OCI-LY7 (cell line): ENCODE data around the gene CA9.

Experiments
- EZH2phosphoT487 ChIP-seq: fragments of 200-600 bp; sonication (generic); IDR thresholded peaks from 2 replicates; pipeline ENCODE4 v1.6.1; 2018; ENCODE audit warnings: low read depth, borderline replicate concordance, mild to moderate bottlenecking, mixed run types, antibody characterized with exemption, low read length, moderate library complexity, mixed read lengths
- TF ChIP-seq, protein P1 (sequence below): fragments of 200-600 bp; sonication (generic); conservative IDR thresholded peaks from 2 replicates; pipeline ENCODE4 v1.5.1; 2014; ENCODE audit warnings: mild to moderate bottlenecking, antibody characterized with exemption, low read length, moderate library complexity, mixed read lengths

DNA sequence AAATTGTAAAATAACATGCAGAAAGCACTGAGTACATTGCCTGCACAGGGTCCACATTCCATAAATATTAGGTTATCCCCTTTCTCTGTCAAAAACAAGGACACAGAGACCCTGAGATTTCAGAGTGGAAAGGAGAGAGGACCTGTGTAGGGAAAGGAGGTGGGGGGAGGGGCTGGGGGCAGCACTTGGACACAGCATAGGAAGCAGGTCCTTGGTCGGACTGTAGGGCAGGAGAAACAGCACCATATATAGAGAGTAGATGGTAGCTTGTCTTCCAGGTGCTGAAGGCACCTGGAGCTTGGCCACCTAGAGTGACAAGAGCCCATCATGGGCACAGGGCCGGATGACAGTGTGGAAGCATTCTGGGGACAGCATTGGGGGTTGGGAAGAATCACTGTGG is 13.6 kb downstream of the CA9 start:
- TF ChIP-seq, protein P1, sequence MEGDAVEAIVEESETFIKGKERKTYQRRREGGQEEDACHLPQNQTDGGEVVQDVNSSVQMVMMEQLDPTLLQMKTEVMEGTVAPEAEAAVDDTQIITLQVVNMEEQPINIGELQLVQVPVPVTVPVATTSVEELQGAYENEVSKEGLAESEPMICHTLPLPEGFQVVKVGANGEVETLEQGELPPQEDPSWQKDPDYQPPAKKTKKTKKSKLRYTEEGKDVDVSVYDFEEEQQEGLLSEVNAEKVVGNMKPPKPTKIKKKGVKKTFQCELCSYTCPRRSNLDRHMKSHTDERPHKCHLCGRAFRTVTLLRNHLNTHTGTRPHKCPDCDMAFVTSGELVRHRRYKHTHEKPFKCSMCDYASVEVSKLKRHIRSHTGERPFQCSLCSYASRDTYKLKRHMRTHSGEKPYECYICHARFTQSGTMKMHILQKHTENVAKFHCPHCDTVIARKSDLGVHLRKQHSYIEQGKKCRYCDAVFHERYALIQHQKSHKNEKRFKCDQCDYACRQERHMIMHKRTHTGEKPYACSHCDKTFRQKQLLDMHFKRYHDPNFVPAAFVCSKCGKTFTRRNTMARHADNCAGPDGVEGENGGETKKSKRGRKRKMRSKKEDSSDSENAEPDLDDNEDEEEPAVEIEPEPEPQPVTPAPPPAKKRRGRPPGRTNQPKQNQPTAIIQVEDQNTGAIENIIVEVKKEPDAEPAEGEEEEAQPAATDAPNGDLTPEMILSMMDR: no peak
- TF ChIP-seq EZH2phosphoT487: no peak
